Gastrocnemius medialis (tissue), 4 donors: ENCODE data around the gene C1QB.

ENCODE experiments used
- POLR2A ChIP-seq, 2 donors: fragments of 450-650 bp; IDR thresholded peaks; one replicate each; pipeline ENCODE4 v1.6.1; 2017; ENCODE audit warnings: antibody characterized with exemption in 2 of 2, mild to moderate bottlenecking in 2 of 2, moderate library complexity in 2 of 2
- TF ChIP-seq, protein P1 (sequence below), 5 experiments: fragments of 450-650 bp in 3 of 5; fragments of 200-600 bp in 2 of 5; sonication (generic) in 2 of 5; IDR thresholded peaks in 4 of 5; conservative IDR thresholded peaks in 1 of 5; 1 replicate in 4 of 5; 2 replicates in 1 of 5; pipeline ENCODE4 v1.5.1; 2016 to 2019; ENCODE audit warnings: antibody characterized with exemption in 5 of 5, mild to moderate bottlenecking in 3 of 5, moderate library complexity in 3 of 5

DNA sequence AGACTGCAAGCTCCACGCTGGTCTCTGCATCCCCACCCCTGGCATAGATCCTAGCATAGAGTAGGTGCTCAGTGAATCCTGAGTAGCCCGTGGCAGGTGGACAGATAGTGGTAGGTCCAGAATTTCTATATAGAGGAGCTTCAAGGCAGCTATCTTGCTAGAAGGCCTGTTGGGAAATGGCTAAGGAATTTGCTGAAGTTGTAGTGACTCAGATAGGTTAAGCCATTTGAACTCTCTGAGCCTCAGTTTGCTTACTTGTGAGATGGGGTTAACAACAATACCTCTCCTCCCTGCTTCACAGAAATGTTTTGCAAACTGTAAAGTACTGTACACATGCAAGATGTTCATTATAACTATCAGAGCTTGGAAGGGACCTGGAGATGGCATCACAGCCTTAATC, 34.2 kb downstream of the C1QB start:
- TF ChIP-seq, protein P1, sequence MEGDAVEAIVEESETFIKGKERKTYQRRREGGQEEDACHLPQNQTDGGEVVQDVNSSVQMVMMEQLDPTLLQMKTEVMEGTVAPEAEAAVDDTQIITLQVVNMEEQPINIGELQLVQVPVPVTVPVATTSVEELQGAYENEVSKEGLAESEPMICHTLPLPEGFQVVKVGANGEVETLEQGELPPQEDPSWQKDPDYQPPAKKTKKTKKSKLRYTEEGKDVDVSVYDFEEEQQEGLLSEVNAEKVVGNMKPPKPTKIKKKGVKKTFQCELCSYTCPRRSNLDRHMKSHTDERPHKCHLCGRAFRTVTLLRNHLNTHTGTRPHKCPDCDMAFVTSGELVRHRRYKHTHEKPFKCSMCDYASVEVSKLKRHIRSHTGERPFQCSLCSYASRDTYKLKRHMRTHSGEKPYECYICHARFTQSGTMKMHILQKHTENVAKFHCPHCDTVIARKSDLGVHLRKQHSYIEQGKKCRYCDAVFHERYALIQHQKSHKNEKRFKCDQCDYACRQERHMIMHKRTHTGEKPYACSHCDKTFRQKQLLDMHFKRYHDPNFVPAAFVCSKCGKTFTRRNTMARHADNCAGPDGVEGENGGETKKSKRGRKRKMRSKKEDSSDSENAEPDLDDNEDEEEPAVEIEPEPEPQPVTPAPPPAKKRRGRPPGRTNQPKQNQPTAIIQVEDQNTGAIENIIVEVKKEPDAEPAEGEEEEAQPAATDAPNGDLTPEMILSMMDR (IDR thresholded peaks at IDR 0.05 in 4 of 5, conservative IDR thresholded peaks at IDR 0.05 in 1 of 5): no peak
- no peak for TF ChIP-seq POLR2A (IDR thresholded peaks at IDR 0.05)
